NOMO-1 treated with dmso at 0.1 percent for 144 hours (cell line): ENCODE measurements around the gene CSF2.

Experiments used
- DNase-seq: peaks from one replicate; lab custom pipeline; 2025; ENCODE audit not compliant: unreplicated experiment; lab: John Stamatoyannopoulos, UW

Gene CSF2

DNA sequence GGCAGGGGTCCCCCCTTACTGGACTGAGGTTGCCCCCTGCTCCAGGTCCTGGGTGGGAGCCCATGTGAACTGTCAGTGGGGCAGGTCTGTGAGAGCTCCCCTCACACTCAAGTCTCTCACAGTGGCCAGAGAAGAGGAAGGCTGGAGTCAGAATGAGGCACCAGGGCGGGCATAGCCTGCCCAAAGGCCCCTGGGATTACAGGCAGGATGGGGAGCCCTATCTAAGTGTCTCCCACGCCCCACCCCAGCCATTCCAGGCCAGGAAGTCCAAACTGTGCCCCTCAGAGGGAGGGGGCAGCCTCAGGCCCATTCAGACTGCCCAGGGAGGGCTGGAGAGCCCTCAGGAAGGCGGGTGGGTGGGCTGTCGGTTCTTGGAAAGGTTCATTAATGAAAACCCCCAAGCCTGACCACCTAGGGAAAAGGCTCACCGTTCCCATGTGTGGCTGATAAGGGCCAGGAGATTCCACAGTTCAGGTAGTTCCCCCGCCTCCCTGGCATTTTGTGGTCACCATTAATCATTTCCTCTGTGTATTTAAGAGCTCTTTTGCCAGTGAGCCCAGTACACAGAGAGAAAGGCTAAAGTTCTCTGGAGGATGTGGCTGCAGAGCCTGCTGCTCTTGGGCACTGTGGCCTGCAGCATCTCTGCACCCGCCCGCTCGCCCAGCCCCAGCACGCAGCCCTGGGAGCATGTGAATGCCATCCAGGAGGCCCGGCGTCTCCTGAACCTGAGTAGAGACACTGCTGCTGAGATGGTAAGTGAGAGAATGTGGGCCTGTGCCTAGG lies at the start of gene CSF2:
Gene CSF2 (plus strand): TSS at position 559 of the 783 bp plus-strand sequence. CDS start 35 bp downstream, at position 594.
- DNase-seq = no peak

DNA sequence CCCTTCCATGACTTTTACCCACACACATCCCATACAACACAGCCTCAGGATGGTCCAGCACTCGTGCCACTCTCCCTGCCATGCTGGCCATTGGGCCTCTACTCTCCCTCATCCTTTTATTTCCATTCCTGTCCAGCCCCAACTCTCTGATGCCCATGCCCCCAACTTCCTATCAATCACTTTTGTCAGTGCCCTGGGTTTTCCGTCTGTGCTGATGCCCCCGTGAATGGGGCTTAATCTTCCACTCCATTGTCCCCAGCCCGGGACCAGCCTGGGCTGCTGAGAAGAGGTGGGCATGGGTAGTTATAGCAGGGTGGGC lies 49.5 kb upstream of the CSF2 start:
- no peak for DNase-seq

DNA sequence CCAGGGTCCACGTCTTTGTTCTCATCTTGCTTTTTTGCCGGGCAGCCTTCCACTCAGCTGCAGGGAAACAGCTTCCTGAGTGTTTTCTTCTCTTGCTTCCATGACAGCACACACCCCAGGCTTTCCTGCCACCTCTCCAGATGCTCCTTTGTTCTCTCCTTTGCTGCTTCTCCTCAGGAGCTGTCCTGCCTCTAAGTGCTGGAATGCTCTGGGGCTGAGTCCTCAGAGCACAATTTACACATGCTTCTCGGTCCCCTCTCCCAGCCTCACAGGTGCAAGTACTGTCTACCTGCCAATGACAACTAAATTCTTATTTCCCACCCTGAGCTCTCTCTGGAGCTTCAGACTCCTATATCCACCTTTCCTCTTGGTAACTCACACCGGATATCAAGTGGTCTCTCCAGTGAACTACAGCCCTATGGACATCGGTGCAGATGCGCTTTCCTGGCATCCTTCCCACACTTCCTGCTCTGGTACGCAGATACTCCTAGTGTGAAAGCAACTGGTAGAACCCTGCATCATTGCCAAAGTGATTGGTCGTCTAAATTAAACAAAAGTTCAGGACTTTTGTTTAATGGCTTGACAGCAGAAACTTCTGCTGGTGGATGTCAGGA lies 48.7 kb upstream of the CSF2 start:
- no peak for DNase-seq

DNA sequence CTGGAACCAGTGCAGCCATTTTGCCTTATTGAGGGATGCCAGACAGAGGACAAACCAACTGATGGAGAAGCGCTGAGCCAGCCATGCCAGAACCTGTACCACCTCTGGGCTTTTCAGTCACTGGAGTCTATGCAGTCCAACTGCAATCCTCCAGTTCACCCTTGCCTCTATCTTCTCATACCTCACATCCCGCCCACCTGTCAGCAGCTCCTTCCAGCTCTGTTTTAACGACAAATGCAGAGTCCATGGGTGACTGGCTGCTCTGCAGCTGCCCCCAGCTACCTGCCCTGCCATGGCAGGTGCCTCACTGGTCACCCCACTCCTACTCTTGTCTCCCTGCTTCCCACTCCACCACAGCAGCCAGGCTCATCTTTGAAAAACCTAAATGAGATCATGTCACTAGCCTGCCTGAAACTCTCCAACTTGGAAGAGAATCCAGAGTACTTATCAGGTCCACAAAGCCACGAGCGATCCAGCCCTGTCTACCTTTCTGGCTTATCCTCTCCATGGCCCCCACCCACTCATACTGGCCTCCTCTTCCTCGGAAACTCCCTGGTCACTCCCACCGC lies 48.1 kb upstream of the CSF2 start:
- no peak for DNase-seq

DNA sequence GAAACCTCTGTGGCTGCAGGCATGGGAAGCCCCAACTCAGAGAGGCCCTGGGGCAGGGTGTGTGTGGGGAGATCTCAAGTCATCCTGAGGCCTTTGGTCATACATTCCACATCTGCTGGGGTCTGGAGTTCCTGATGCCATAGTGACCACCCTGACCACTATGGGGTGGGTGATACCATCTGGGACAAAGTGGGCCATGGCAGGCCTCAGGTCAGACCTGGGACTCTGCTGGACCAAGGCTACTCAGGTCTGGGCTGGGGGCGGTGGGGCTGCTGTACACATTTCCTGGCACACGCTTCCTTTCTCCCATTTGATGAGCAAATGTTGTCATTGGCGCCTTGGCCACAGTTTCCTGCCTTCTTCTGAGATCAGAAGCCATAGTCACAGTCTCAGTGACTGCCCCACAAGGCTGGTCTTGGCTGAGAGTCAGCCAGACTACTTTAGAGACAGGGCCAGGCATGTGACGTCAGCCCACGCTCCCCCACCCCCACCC lies 47.0 kb upstream of the CSF2 start:
- no peak for DNase-seq

DNA sequence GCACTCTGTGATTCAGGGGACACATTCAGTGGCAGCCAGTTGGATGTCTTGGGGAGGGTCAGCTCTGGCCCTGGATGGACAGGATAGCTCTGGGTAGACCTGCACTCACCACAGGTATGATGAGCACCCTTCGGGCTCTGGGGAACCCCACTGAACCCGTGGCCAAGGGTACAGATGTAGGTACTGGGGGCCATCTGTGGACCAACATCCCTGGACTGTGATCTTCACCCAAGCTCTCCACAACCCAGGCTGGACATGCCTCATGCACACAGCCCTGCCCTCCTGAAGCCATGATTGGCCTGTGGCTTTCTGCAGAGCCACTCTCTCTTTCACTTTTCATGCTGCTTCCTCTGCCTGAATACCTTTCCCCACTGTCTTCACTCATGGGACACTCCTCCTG lies 46.6 kb upstream of the CSF2 start:
- DNase-seq = no peak

DNA sequence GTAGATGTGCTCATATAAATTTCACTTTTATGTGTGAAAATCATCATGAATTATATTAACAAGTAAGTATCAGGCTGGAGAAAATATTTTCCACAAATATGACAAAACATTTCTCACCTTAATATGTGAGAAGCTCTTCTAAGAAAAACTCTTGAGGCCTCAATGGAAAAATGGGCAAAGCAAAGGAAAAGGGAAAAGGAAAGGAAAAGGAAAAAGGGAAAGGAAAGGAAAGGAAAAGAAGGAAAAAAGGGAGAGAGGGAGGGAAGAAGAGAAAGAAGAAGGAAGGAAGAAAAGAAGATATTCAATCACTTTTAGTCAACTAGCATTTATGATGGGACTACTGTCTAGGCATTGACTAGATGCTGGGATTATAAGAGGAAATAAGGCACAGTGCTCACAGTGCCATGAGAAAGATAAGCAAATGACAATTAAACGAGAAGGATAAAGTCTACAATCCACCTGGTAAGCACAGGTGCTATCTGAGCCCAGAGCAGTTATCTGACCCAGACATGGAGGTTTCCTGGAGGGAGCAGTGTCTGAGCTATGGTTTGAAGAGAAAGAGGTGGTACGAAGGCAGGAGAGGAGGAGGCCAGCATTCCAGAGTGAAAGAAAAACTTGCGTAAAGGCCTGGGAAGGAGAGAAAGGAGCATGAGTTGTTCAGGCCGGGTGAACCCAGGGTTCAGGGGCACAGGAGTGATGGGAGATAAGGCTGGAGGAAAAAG lies 43.8 kb upstream of the CSF2 start:
- DNase-seq = no peak

DNA sequence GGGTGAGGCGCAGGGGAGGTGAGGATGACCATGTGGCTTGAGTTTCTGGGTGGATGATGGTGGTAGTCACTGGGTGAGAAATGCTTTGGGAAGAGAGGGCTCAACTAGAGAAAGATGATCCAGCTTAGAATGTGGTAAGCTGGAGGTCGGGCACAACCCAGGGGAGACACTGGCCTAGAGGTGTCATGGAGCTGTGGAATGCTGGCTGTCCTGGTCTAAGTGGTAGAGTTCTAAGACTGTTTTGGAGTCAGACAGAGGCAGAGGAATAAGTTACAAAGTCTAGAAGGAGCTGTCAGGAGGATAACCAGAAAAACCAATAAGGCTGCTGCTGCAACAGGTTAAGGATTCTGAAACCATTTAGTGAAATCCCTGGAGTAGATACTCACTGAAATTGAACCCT lies 43.0 kb upstream of the CSF2 start:
- DNase-seq = no peak

DNA sequence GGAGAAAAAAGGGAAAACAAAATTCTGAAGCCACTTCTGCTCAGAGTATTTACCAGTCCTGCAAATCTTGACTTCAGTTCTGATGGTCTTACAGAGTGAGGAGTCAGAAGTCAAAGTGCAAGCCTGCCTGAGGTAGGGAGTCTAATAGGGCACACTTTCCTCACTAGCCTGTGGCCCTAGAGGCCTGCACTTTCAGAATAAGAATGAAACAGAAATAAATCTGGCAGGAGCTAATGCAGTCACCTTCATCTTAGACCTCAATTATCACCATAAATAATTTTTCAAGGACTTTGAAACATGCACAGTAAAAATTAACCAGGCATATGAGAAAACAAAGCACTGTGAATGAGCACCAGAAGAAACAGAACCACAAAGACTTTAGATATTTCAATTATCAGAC lies 41.4 kb upstream of the CSF2 start:
- no peak for DNase-seq

DNA sequence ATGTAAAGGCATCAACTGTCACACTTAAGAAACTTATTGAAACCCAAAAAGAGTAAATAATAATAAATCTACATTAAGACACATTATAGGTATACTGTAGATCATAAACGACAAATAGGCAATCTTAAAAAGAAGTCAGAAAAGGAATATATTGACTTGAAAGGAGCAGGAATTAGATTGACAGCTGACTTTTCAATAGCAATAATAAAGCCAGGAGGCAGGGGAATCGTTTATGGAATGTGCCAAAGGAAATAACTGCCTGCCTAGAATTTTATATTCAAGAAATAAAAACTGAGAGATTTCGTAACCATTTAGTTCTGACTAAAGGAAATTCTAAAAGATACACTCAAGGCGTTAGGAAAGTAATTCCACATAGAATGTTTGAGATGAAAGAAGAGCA lies 40.5 kb upstream of the CSF2 start:
- DNase-seq = no peak

DNA sequence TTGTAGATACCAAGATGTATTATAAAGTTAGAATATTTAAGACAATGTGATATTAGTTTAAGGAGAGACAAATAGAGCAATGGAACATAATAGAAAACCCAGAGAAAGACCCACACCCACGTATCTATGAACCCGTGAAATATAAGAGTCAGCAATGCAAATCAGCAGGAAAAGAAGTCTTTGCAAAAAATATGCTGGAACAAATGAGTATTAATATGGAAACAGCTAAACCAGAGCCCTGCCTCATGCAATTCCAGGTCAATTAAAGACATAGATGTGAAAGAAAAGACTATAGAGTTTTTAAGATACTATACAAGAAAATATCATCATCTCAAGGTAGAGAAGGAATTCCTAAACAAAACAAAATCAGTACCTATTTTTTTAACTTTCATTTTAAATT lies 36.2 kb upstream of the CSF2 start:
- DNase-seq = no peak

DNA sequence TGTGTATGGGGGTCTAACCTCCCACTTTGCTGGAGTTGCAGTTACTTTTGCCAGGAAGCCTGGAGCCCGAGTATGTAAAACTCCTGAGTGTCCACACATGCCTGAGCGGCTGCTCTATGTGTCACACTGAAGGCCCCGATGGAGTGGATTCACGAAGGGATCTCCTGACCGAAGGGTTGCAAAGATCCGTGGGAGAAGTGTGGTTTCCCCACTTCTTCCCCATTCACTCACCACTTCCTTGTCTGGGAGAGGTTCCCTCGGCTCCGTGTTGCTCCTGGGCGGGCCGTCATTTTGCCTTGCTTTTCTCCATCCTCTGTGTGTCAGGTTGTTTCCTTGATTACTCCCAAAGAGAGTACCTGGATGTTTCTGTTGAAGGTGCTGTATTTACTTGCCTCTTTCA lies 29.4 kb upstream of the CSF2 start:
- DNase-seq = no peak

DNA sequence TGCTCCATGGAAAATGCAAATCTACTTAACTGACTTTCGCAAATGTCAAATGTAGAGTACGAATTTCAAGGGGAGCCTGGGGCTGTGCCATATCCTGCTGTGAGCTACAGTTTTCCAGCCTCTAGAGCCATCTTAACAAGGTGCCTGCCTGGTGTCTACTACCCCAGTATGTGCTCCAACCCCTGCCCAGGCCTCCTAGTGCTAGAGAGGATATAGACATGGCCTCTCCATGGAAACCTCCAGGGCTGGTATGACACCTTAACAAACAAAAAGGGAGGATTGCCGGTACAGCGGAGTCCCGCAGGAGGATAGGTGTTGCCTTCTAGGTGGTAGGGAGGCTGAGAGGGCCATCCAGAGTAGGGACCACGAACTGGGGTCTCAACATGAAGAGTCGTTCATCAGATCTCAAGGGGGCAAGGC lies 26.7 kb upstream of the CSF2 start:
- no peak for DNase-seq

DNA sequence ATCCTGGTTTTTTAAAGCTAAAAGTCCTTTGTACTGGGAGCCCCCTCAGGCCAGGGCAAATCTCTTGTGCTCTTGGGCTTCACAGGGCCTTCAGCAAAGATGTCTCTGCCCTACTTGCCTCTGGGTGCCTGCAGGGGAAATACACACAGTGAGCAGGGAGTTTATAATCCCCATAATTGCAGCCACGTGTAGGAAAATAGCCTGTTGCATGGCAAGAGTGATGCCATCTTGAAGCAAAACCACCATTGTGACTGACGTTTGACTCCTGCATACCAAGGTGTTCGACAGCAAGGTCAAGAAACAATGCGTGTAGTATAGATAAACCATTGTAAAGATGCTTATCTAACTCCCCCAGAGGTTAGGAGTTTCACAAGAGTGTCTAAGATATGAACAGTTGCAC lies 24.5 kb upstream of the CSF2 start:
- DNase-seq = no peak

DNA sequence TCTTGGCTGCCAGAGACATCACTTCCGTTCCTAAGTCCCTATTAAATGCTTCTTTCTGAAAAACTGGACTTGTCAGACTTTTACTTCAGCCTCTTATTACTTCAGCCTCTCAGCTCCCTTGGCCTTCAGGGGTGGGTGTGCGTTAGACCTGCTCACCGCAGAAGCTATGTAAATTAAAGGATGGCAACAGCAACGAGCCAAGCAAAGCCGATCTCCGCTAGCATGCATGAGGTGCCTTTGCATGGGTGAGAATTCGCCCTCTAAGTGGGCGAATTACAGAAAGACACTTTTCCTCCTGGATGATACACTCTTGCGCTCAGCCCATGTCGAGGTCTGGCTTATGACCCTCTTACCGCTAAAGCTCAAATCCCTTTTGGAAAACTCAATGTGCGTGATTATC lies 24.0 kb upstream of the CSF2 start:
- DNase-seq = no peak

DNA sequence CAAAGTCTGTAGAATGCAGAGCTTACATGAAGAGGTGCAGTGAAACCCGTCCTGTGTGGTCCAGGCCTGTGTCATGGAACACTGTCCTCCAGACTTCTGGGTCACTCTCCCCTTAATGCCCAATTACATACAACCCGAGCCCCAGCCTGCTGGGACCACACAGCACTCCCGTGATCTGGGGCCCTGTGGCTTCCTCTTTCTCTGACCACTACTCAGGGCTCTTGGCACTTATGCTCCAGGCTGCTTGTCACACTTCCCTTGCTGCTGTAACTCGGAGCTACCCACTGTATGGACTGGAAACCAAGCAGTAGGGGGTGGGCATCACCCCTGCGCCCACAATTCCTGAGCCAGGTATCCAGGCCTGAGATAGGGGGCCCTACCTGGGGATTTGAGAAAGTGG lies 23.5 kb upstream of the CSF2 start:
- DNase-seq = peak; percentile 57

DNA sequence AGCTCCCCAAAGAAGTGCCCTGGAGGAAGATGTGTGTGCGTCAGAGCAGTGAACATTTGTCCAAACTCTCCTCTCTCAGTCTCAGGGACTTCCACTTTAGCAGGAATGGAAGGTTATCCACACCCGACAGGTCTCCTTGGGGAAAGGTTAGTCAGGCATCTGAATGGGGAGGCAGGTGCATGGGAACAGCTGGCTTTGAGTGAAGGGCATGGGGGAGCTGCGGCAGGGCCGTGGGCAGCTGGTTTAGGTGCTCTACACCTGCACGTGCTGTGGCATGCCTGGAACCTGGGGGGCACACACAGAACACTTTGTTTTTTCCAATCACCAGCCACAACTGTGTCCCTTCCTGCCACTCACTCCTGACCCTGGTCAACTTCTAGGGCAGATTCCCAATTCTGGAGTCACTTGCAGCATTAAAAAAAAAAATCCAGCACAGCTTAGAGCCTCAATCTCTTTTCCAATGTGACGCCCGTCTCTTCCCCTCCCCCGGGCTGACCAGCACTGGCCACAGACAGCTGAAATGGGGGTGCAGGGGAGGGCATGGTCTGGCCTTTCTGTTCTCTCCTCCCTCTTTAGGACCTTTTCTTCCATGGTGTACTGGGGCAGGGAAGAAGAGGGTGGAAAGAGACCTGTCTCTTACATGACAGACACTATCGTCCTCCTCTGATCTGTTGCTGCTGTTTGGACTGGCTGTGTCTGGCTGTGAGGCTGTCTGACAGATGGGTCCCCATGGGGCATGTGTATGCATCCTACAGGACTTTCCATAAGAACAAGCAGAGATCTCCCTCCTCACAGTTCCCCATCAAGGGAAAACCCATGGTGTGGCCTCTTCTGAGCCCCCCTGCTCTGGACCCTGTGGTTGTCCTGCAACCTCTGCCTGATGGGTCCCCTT lies 22.7 kb upstream of the CSF2 start:
- no peak for DNase-seq

DNA sequence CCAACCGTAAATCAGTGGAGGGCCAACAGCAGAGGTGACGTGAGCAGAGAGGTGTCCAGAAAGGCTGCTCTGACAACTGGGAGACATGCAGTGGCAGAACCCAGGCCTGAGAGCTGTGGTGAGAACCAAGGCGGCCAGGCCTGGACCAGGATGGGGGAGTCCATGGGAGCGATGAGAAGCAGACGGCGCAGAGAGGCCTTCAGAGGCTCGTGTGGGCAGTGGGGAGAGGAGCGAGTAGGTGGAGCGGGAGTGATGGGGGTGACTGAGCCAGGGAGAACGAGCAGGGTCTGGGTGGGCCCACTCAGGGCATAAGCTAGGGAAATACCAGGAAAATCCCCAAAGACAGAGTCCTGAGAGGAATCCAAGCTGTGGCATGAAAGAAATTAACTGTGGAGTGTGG lies 21.1 kb upstream of the CSF2 start:
- DNase-seq = no peak

DNA sequence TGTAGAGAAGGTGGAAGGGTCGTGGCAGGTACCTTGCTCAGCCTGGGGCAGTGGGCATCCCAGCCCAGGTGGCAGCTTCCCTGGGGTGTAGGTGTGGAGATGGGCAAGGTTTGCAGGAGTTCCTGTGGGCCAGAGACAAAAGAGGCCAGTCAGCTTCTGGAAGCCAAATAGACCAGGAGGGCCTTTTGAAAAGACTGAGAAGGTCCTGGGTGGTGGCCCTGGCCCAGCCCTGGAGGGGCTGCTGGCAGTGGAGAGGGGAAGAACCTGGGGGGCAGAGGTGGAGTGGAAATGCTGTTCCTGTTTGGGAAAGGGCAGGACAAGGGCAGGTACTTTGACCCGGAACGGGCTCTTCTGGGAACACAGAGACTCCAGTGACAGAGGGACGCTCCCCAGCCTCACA lies 20.1 kb upstream of the CSF2 start:
- DNase-seq = no peak

DNA sequence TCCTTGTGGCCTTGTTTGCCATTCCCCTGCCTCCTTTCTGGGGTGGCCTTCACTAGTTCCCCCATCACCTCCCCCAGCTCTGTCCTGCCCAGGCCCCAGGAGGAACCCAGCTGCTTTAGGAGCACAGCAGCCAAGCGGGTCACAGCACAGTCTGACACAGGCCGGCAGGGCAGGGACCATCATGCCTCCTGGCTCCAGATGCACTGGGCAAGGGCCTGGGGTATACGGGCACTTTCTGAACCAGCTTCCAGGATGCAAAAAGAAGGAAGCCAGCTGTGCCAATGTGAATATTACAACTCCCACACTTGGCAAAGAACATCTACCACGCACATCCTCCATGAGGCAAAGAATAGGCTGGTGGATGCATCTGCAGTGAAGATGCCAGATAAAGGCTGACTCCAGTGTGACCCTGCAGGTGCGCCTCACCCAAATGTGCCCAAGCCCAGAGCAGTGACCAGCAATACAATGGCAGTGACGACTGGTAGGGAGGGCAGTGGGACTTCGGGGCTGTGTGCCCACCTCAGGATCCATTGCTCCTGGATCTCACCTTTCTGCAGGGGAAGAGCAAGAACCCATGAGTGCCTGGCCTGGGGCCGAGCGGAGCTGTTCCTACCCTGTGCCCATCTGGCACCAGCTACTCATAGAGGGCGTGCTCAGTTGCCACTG lies 19.4 kb upstream of the CSF2 start:
- no peak for DNase-seq
